Measurements from ENCODE around the gene NPTXR. TPM values are rescaled to one million over a fixed set of nuclear protein-coding genes. Genes with fewer than 3 reads are reported as not detected.

NPTXR gene
- total and polyA plus RNA-seq, 8 donors: 4.5 to 13.3 (median 9.2) TPM

DNA sequence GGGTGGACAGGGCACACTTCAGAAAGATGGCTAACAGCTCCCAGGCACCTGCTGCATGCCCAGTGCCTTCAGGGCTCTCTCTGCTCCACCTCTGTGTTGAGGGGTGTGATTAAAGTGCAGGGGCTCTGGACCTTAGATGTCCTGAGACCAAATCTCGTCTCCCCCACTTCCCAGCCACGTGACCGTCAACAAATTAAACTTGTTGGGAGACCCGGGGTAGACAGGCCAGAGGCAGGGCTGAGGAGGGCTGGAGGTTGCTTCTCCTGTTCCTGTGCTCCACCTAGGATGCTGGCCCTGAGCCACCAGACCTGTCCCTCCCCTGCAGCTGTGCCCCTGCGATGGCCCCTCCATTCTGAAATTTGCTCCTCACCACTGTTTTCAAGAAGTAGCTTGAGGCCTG lies 17.0 kb downstream of the NPTXR start:
- H3K27me3 ChIP-seq: no peaks in the 10 kb centered on the region
- ATAC-seq: no peak
- H3K36me3 ChIP-seq: no peaks in the 10 kb centered on the region
- H3K27ac ChIP-seq: no peak overlapping the region
- TF ChIP-seq, protein P1, sequence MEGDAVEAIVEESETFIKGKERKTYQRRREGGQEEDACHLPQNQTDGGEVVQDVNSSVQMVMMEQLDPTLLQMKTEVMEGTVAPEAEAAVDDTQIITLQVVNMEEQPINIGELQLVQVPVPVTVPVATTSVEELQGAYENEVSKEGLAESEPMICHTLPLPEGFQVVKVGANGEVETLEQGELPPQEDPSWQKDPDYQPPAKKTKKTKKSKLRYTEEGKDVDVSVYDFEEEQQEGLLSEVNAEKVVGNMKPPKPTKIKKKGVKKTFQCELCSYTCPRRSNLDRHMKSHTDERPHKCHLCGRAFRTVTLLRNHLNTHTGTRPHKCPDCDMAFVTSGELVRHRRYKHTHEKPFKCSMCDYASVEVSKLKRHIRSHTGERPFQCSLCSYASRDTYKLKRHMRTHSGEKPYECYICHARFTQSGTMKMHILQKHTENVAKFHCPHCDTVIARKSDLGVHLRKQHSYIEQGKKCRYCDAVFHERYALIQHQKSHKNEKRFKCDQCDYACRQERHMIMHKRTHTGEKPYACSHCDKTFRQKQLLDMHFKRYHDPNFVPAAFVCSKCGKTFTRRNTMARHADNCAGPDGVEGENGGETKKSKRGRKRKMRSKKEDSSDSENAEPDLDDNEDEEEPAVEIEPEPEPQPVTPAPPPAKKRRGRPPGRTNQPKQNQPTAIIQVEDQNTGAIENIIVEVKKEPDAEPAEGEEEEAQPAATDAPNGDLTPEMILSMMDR (IDR thresholded peaks at IDR 0.05): no peak
- no peak overlapping the region for H3K4me3 ChIP-seq
- H3K4me1 ChIP-seq: peaks cover 0 to 5% of the 10 kb centered on the region in 2 donors
- H3K9me3 ChIP-seq: no peaks in the 10 kb centered on the region
- intact Hi-C loops (cut with DNase I): no loop called here
- DNase-seq: no peak

DNA sequence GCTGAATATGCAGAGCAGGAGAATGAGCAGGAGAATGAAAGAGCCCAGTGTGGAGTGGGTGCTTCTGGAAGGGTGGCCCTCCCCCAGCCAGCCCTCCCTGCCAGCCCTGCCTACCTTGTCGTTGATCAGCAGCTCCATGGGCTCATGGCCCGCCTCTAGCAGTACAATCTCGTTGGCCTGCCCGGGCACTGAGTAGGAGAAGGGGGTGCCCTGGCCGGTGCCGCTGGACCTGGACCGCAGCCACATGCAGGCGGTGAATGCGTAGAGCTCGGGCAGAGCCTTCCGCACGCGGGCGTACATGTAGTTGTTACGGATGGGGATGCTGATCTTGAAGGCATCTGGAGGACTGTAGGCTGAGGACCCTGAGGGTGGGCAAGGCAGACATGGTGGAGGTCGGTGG lies 17.4 kb downstream of the NPTXR start:
- DNase-seq (no peak), ATAC-seq (no peak)
- Histone ChIP-seq H3K4me1 (peaks cover 0 to under 1% of the 10 kb centered on the region in 2 donors), H3K9me3 (no peaks in the 10 kb centered on the region), H3K27ac (no peak overlapping the region), H3K27me3 (no peaks in the 10 kb centered on the region), H3K4me3 (no peak overlapping the region), H3K36me3 (no peaks in the 10 kb centered on the region)
- TF ChIP-seq, protein P1 (IDR thresholded peaks at IDR 0.05): no peak
- intact Hi-C loops (cut with DNase I): no loop called here

DNA sequence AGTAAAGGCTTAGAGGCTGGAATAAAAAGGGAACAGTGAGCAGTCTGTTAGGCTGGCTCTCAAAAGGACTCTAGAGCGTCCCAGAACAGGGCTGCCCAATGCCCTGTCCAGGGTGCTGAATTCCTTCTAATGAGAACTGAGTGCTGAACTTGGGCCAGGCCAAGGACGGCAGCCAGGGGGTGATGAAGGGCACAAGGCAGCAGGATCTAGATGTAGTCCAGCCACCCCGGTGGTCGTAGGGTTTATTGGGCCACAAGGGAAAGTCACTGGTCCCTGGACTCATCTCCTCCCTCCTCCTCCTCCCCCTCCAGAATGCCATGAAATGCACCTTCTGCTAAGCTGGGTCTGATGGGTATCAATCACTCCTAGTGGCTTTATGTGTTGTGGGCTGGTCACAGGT lies 19.2 kb downstream of the NPTXR start:
- DNase-seq (peak in 2 of 4 donors; percentile 76 to 89), ATAC-seq (peak; percentile 95)
- intact Hi-C loops (cut with DNase I): no loop called here
- no peaks in the 10 kb centered on the region for H3K36me3 ChIP-seq
- no peaks in the 10 kb centered on the region for H3K4me1 ChIP-seq
- TF ChIP-seq, protein P1 (IDR thresholded peaks at IDR 0.05): peak in 1 of 2 donors; percentile 17
- H3K4me3 ChIP-seq: no peak overlapping the region
- H3K27me3 ChIP-seq: no peaks in the 10 kb centered on the region
- no peak overlapping the region for H3K27ac ChIP-seq
- no peaks in the 10 kb centered on the region for H3K9me3 ChIP-seq

DNA sequence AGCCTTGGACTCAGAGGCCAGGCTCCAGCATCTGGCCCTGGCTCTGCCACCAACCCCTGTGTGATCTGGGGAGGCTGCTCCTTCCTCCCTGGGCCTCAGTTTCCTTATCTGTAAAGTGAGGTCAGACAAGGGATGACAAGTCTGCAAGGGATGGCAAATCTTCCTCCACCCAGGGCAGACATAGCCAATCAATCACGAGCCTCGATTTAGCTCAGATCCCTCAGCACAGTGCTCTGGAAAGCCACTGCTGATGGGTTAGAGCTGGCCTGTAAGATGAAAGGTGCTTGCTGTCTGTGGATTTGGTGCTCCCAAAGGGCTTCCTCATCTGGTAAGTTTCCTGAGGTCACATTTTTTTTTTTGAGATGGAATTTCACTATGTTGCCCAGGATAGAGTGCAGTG lies 20.2 kb downstream of the NPTXR start:
- intact Hi-C loops (cut with DNase I): no loop called here
- Histone ChIP-seq H3K27ac (no peak overlapping the region), H3K4me3 (no peak overlapping the region), H3K4me1 (no peaks in the 10 kb centered on the region), H3K9me3 (no peaks in the 10 kb centered on the region), H3K27me3 (no peaks in the 10 kb centered on the region), H3K36me3 (no peaks in the 10 kb centered on the region)
- DNase-seq: no peak
- ATAC-seq: no peak
- TF ChIP-seq, protein P1 (IDR thresholded peaks at IDR 0.05): no peak

DNA sequence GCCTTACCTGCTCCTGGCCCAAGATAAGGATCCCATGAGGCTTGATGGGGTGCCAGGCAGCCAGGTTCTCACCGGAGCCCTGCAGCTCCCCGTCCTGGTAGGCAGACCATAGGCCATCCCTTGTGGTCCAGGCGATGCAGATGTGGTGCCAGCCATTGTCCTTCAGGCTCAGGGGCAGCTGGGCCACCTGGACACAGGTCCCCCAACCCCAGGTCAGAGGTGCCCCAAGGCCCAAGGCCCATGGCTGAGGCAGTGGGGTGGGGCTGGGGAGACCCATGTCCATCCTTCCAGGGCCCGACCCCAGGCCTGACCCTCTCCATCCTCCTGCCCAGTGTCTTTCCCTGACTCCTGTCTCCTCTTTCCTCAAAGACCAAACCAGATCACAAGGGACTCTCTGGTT lies 20.8 kb downstream of the NPTXR start:
- Histone ChIP-seq H3K27me3 (no peaks in the 10 kb centered on the region), H3K4me3 (no peak overlapping the region), H3K27ac (no peak overlapping the region), H3K4me1 (no peaks in the 10 kb centered on the region), H3K9me3 (no peaks in the 10 kb centered on the region), H3K36me3 (no peaks in the 10 kb centered on the region)
- DNase-seq: no peak
- no peak for ATAC-seq
- intact Hi-C loops (cut with DNase I): no loop called here
- TF ChIP-seq, protein P1 (IDR thresholded peaks at IDR 0.05): no peak

Data from left lung (tissue), 10 donors.